K562 (cell line): ENCODE measurements around the gene RPF1. TPM values are rescaled to one million over a fixed set of nuclear protein-coding genes. Genes with fewer than 3 reads are reported as not detected.
A peak's percentile ranks its signal among the peaks of the same experiment; 100 is the strongest.

ENCODE experiments used
- CGGBP1 ChIP-seq: fragments of 250-450 bp; sonication (Bioruptor Pico); IDR thresholded peaks from 2 replicates; pipeline ENCODE4 v1.9.0; 2021; ENCODE audit warnings: mild to moderate bottlenecking
- CHAMP1 ChIP-seq: fragments of 450-650 bp; IDR thresholded peaks from 2 replicates; pipeline ENCODE4 v1.6.1; 2016; ENCODE audit warnings: mild to moderate bottlenecking
- CHD2 ChIP-seq: IDR thresholded peaks from 2 replicates; pipeline ENCODE4 v1.6.1; 2011; ENCODE audit warnings: low read depth, low read length
- CHD4 ChIP-seq: fragments of 200-600 bp; sonication (generic); IDR thresholded peaks from 3 replicates; pipeline ENCODE4 v1.6.1; 2012; ENCODE audit warnings: low read depth, mild to moderate bottlenecking, mixed read lengths, low read length, inconsistent platforms; ENCODE audit not compliant: insufficient read depth, insufficient replicate concordance, poor library complexity, severe bottlenecking
- CREM ChIP-seq: IDR thresholded peaks from 2 replicates; pipeline ENCODE4 v1.6.1; 2014; ENCODE audit warnings: antibody characterized with exemption, low read depth
- CTBP1 ChIP-seq: fragments of 450-650 bp; IDR thresholded peaks from 2 replicates; pipeline ENCODE4 v1.6.1; 2016; ENCODE audit warnings: borderline replicate concordance
- ELF1 ChIP-seq: fragments of 200-800 bp; sonication (Bioruptor generic); IDR thresholded peaks from 2 replicates; pipeline ENCODE4 v1.6.1; 2016; ENCODE audit warnings: missing genetic modification characterization, missing compliant biosample characterization
- FOXP1 ChIP-seq: sonication (generic); formaldehyde crosslinking; IDR thresholded peaks from 2 replicates; pipeline ENCODE4 v1.8.0; 2022; ENCODE audit warnings: mild to moderate bottlenecking, missing genetic modification reagents
- GABPB2 ChIP-seq: fragments of 250-450 bp; sonication (Bioruptor Pico); conservative IDR thresholded peaks from 2 replicates; pipeline ENCODE4 v1.5.1; 2021; ENCODE audit warnings: mild to moderate bottlenecking
- GATA2 ChIP-seq: sonication (generic); formaldehyde crosslinking; IDR thresholded peaks from 2 replicates; pipeline ENCODE4 v1.4.0; 2020; ENCODE audit warnings: mild to moderate bottlenecking, missing genetic modification reagents
- HLTF ChIP-seq: fragments of 450-650 bp; IDR thresholded peaks from 2 replicates; pipeline ENCODE4 v1.6.1; 2016
- HMGN3 ChIP-seq: IDR thresholded peaks from 2 replicates; pipeline ENCODE4 v1.6.1; 2011; ENCODE audit warnings: borderline replicate concordance, low read depth, mild to moderate bottlenecking, mixed read lengths, low read length; ENCODE audit not compliant: insufficient read length; ENCODE audit errors: extremely low read depth
- KDM5B ChIP-seq: fragments of 200-600 bp; sonication (generic); IDR thresholded peaks from 2 replicates; pipeline ENCODE4 v1.6.1; 2012; ENCODE audit warnings: low read depth, mild to moderate bottlenecking, moderate library complexity, low read length, control low read depth, inconsistent platforms; ENCODE audit not compliant: insufficient replicate concordance
- NELFE ChIP-seq: IDR thresholded peaks from 2 replicates; pipeline ENCODE4 v1.6.1; 2011; ENCODE audit warnings: mild to moderate bottlenecking; ENCODE audit not compliant: insufficient read depth, insufficient read length
- NR1H2 ChIP-seq: sonication (generic); formaldehyde crosslinking; IDR thresholded peaks from 2 replicates; pipeline ENCODE4 v1.4.0; 2020; ENCODE audit warnings: mild to moderate bottlenecking, missing genetic modification reagents
- PCBP1 ChIP-seq: fragments of 200-400 bp; formaldehyde crosslinking; IDR thresholded peaks from 2 replicates; pipeline ENCODE4 v1.6.1; 2018; ENCODE audit warnings: mild to moderate bottlenecking, low read depth, low read length; ENCODE audit not compliant: poor library complexity, severe bottlenecking
- POLR2B ChIP-seq: fragments of 450-650 bp; IDR thresholded peaks from 2 replicates; pipeline ENCODE4 v1.6.1; 2018; ENCODE audit warnings: low read depth; ENCODE audit not compliant: partially characterized antibody
- SFPQ ChIP-seq: fragments of 200-400 bp; formaldehyde crosslinking; IDR thresholded peaks from 2 replicates; pipeline ENCODE4 v1.6.1; 2017; ENCODE audit warnings: mild to moderate bottlenecking, low read depth, low read length, moderate library complexity
- SIN3A ChIP-seq, 2 experiments: fragments of 150-350 bp in 1 of 2; IDR thresholded peaks; 2 replicates each; pipeline ENCODE4 v1.6.1; 2011 to 2016; ENCODE audit warnings: borderline replicate concordance in 2 of 2, low read depth in 2 of 2, low read length in 2 of 2, mild to moderate bottlenecking in 2 of 2, moderate library complexity in 2 of 2; ENCODE audit not compliant: control insufficient read depth in 1 of 2
- SRSF1 ChIP-seq: fragments of 200-400 bp; formaldehyde crosslinking; IDR thresholded peaks from 2 replicates; pipeline ENCODE4 v1.6.1; 2017; ENCODE audit warnings: mild to moderate bottlenecking, low read depth, low read length, moderate library complexity
- TAF15 ChIP-seq: fragments of 200-400 bp; formaldehyde crosslinking; IDR thresholded peaks from 2 replicates; pipeline ENCODE4 v1.6.1; 2017; ENCODE audit warnings: mild to moderate bottlenecking, low read depth, low read length, moderate library complexity
- ZC3H4 ChIP-seq: sonication (generic); formaldehyde crosslinking; IDR thresholded peaks from 2 replicates; pipeline ENCODE4 v1.9.0; 2021; ENCODE audit warnings: missing genetic modification reagents, borderline replicate concordance
- ZNF146 ChIP-seq: IDR thresholded peaks from one replicate; pipeline ENCODE4 v1.6.1; 2018; ENCODE audit warnings: missing compliant biosample characterization; ENCODE audit not compliant: unreplicated experiment
- ZNF354B ChIP-seq: fragments of 250-450 bp; sonication (Bioruptor Pico); IDR thresholded peaks from 2 replicates; pipeline ENCODE4 v1.4.0; 2020
- ZNF507 ChIP-seq: conservative IDR thresholded peaks from 2 replicates; pipeline ENCODE4 v1.6.1; 2017; ENCODE audit warnings: missing genetic modification characterization, missing compliant biosample characterization
- ZNF75A ChIP-seq: fragments of 450-650 bp; formaldehyde crosslinking; IDR thresholded peaks from 2 replicates; pipeline ENCODE4 v1.4.0; 2020; ENCODE audit warnings: mild to moderate bottlenecking
- polyA plus RNA-seq, 8 experiments: library from polyadenylated mRNA; depleted of rRNA in 4 of 8; stranded (reverse) in 5 of 8; unstranded in 3 of 8; fragments of >200 nt; fragmentation: Nextera tagmentation in 2 of 8; fragmentation: Illumina TruSeq in 1 of 8; extraction: Ambion mirVana in 2 of 8; extraction: Trizol in 1 of 8; gene quantifications; 2 replicates each; pipeline versions ENCODE4 v1.2.1 to v1.2.3, GENCODE V29; 2011 to 2014; ENCODE audit warnings: inconsistent platforms in 1 of 8, missing spikeins in 1 of 8
- total RNA-seq, 7 experiments: library from RNA; depleted of rRNA in 6 of 7; stranded (reverse); fragments of >200 nt in 6 of 7; fragmentation: Illumina TruSeq in 2 of 7; extraction: Trizol in 2 of 7; gene quantifications; 2 replicates each; pipeline versions ENCODE4 v1.2.1 to v1.2.3, GENCODE V29; 2011 to 2021; ENCODE audit warnings: low replicate concordance in 1 of 7

RPF1 gene
- total and polyA plus RNA-seq, 9 of the 15 experiments (the other 6 are each of a cell fraction or from before 2014, with no cell fraction given) = 52.4 to 156 (median 90.2) TPM

- TF ChIP-seq SFPQ = no peak
- TF ChIP-seq POLR2B = no peak
- 0 out of 2 replicates have a peak, but pooled peaks have one; percentile 2 for TF ChIP-seq CREM
- TF ChIP-seq NR1H2 (CRISPR knock-in tag) = no peak
- TF ChIP-seq ZC3H4 (CRISPR knock-in tag) = no peak
- no peak for TF ChIP-seq GABPB2 (CRISPR knock-in tag)
- no peak for TF ChIP-seq HLTF
- TF ChIP-seq CGGBP1 = no peak
- no peak; the same call in 1 of the 2 replicates for TF ChIP-seq CTBP1
- TF ChIP-seq CHD2 = no peak
- no peak for TF ChIP-seq NELFE
- no peak for TF ChIP-seq SRSF1
- no peak for TF ChIP-seq CHAMP1
- TF ChIP-seq ELF1 (tag) = 0 out of 2 replicates have a peak, but pooled peaks have one; percentile 12
- 0 out of 4 replicates have a peak, but pooled peaks have one; percentile 58 to 74 for TF ChIP-seq SIN3A (IDR thresholded peaks at IDR 0.05; ENCODE audit: borderline replicate concordance in 2 of 2, control insufficient read depth in 1 of 2, low read depth in 2 of 2, low read length in 2 of 2)
- no peak for TF ChIP-seq CHD4
- no peak for TF ChIP-seq FOXP1 (CRISPR knock-in tag)
- TF ChIP-seq ZNF146 (CRISPR knock-in tag) = no peak
- TF ChIP-seq ZNF507 (tag) = no peak
- no peak for TF ChIP-seq HMGN3
- no peak for TF ChIP-seq ZNF75A (CRISPR knock-in tag)
- TF ChIP-seq PCBP1 = no peak
- no peak for TF ChIP-seq GATA2
- TF ChIP-seq ZNF354B (CRISPR knock-in tag) = no peak
- no peak for TF ChIP-seq KDM5B
- no peak for TF ChIP-seq TAF15
Observed at GRCh38 chr1:84505493-84506001, 26.5 kb downstream of the RPF1 start (continued).
